HCT116 (cell line): ENCODE measurements around the gene ALG8. TPM values are rescaled to one million over a fixed set of nuclear protein-coding genes. Genes with fewer than 3 reads are reported as not detected.

Source experiments
- ATAC-seq: fragments of 200-7000 bp; cut with Tn5 transposase; 2 replicates; pipeline ENCODE4 v1.9.1; 2020; ENCODE audit warnings: mild to moderate bottlenecking, moderate library complexity
- BruUV-seq: library from RNA; stranded (reverse); fragments of 400-500 nt; replicated peaks from 2 replicates; lab custom pipeline; 2021; lab: Mats Ljungman, UMichigan
- CTCF ChIA-PET: fragments of 300-600 bp; sonication (Branson Sonifier 250); formaldehyde crosslinking; loops from one replicate; lab custom pipeline; 2021; ENCODE audit warnings: antibody characterized with exemption; lab: Charles Lee
- POLR2A ChIA-PET: fragments of 300-600, 350-600 bp; sonication (Branson Sonifier 250); formaldehyde crosslinking; loops from one replicate; lab custom pipeline; 2021; ENCODE audit warnings: antibody characterized with exemption; lab: Charles Lee
- RAD21 ChIA-PET, 2 experiments: fragments of 300-600 bp; sonication (Branson Sonifier 250); formaldehyde crosslinking; loops; one replicate each; lab custom pipeline; 2023; ENCODE audit warnings: low total read pairs in 2 of 2; ENCODE audit not compliant: uncharacterized antibody in 2 of 2, unreplicated experiment in 2 of 2, low non-redundant PET in 1 of 2; lab: Charles Lee
- DNase-seq: peaks from one replicate; pipeline ENCODE4 v3.0.0-alpha.2; 2010; ENCODE audit warnings: low read depth, low spot score
- H2AFZ ChIP-seq: fragments of 200-600 bp; shearing (Covaris generic), sonication (generic); 2 replicates; pipeline ENCODE4 v1.6.1; 2017; ENCODE audit warnings: low read depth, mixed run types, mixed read lengths, antibody characterized with exemption, low read length; ENCODE audit not compliant: poor library complexity, severe bottlenecking
- H3K27ac ChIP-seq: 2 replicates; pipeline ENCODE4 v1.5.1; 2012; ENCODE audit warnings: low read depth, low read length
- H3K27me3 ChIP-seq: fragments of 200-600 bp; sonication (generic); 2 replicates; pipeline ENCODE4 v1.6.1; 2016; ENCODE audit warnings: mixed run types, low read length, mixed read lengths; ENCODE audit not compliant: insufficient read depth
- H3K36me3 ChIP-seq, 2 experiments: fragments of 200-500 bp in 1 of 2; fragments of 200-600 bp in 1 of 2; sonication (Bioruptor generic) in 1 of 2; sonication (generic) in 1 of 2; 2 replicates each; pipeline versions ENCODE4 v1.5.1 to v1.6.1; 2014 to 2016; ENCODE audit warnings: low read length in 2 of 2, inconsistent platforms in 1 of 2, mixed read lengths in 1 of 2, mixed run types in 1 of 2; ENCODE audit not compliant: insufficient read depth in 2 of 2, control insufficient read depth in 1 of 2
- H3K4me1 ChIP-seq, 2 experiments: fragments of 200-600 bp in 1 of 2; sonication (generic) in 1 of 2; 2 replicates each; pipeline versions ENCODE4 v1.5.1 to v1.6.1; 2012 to 2017; ENCODE audit warnings: low read length in 2 of 2, inconsistent platforms in 1 of 2, mild to moderate bottlenecking in 1 of 2, mixed read lengths in 1 of 2, mixed run types in 1 of 2, moderate library complexity in 1 of 2; ENCODE audit not compliant: insufficient read depth in 2 of 2, control insufficient read depth in 1 of 2
- H3K4me2 ChIP-seq: fragments of 200-600 bp; sonication (generic); 2 replicates; pipeline ENCODE4 v1.6.1; 2017; ENCODE audit warnings: mixed run types, low read length, mixed read lengths
- H3K4me3 ChIP-seq, 2 experiments: fragments of 200-600 bp in 1 of 2; sonication (generic) in 1 of 2; replicated peaks in 1 of 2; 2 replicates each; pipeline ENCODE4 v1.5.1; 2011 to 2016; ENCODE audit warnings: low read length in 2 of 2, control low read depth in 1 of 2, low read depth in 1 of 2, mild to moderate bottlenecking in 1 of 2, mixed read lengths in 1 of 2, mixed run types in 1 of 2
- H3K79me2 ChIP-seq: fragments of 200-600 bp; sonication (generic); 2 replicates; pipeline ENCODE4 v1.6.1; 2017; ENCODE audit warnings: mild to moderate bottlenecking, mixed run types, low read length, moderate library complexity, mixed read lengths; ENCODE audit not compliant: insufficient read depth
- H3K9ac ChIP-seq: fragments of 200-600 bp; sonication (generic); 2 replicates; pipeline ENCODE4 v1.6.1; 2016; ENCODE audit warnings: low read length, mixed read lengths
- H3K9me2 ChIP-seq: fragments of 200-600 bp; sonication (generic), shearing (Covaris generic); 2 replicates; pipeline ENCODE4 v1.6.1; 2017; ENCODE audit warnings: mixed run types, mild to moderate bottlenecking, moderate library complexity; ENCODE audit not compliant: insufficient read depth
- H3K9me3 ChIP-seq, 2 experiments: fragments of 200-500 bp in 1 of 2; fragments of 200-600 bp in 1 of 2; sonication (Bioruptor generic) in 1 of 2; sonication (generic) in 1 of 2; 2 replicates each; pipeline ENCODE4 v1.6.1; 2014 to 2017; ENCODE audit warnings: low read length in 2 of 2, mixed read lengths in 2 of 2, inconsistent platforms in 1 of 2, low read depth in 1 of 2, mild to moderate bottlenecking in 1 of 2, mixed run types in 1 of 2, moderate library complexity in 1 of 2; ENCODE audit not compliant: control insufficient read depth in 1 of 2, insufficient read depth in 1 of 2
- H4K20me1 ChIP-seq: fragments of 200-600 bp; sonication (generic), shearing (Covaris generic); 2 replicates; pipeline ENCODE4 v1.6.1; 2017; ENCODE audit warnings: mixed run types, mild to moderate bottlenecking, moderate library complexity; ENCODE audit not compliant: insufficient read depth
- EGR1 ChIP-seq: IDR thresholded peaks from 2 replicates; pipeline ENCODE4 v1.6.1; 2012; ENCODE audit warnings: low read depth
- EZH2phosphoT487 ChIP-seq: fragments of 200-600 bp; IDR thresholded peaks from 2 replicates; pipeline ENCODE4 v1.6.1; 2018; ENCODE audit warnings: antibody characterized with exemption, borderline replicate concordance
- FOSL1 ChIP-seq: IDR thresholded peaks from 2 replicates; pipeline ENCODE4 v1.6.1; 2012; ENCODE audit warnings: low read depth
- JUND ChIP-seq: IDR thresholded peaks from 2 replicates; pipeline ENCODE4 v1.6.1; 2012
- POLR2A ChIP-seq: IDR thresholded peaks from 2 replicates; pipeline ENCODE4 v1.7.0; 2011; ENCODE audit warnings: borderline replicate concordance; ENCODE audit not compliant: insufficient read depth, insufficient read length; ENCODE audit errors: extremely low read depth
- POLR2AphosphoS5 ChIP-seq: IDR thresholded peaks from 2 replicates; pipeline ENCODE4 v1.6.1; 2011; ENCODE audit warnings: mild to moderate bottlenecking, low read depth, low read length, moderate library complexity
- RAD21 ChIP-seq: IDR thresholded peaks from 2 replicates; pipeline ENCODE4 v1.6.1; 2012; ENCODE audit warnings: low read depth, mild to moderate bottlenecking
- YY1 ChIP-seq: IDR thresholded peaks from 2 replicates; pipeline ENCODE4 v1.6.1; 2011; ENCODE audit warnings: low read length, low read depth, moderate library complexity, mild to moderate bottlenecking; ENCODE audit not compliant: insufficient replicate concordance; ENCODE audit errors: extremely low read depth
- ZNF274 ChIP-seq: fragments of 200-500 bp; sonication (Bioruptor generic); IDR thresholded peaks from 2 replicates; pipeline ENCODE4 v1.6.1; 2014; ENCODE audit warnings: mild to moderate bottlenecking, low read depth, low read length, inconsistent platforms
- intact Hi-C: fragments of 100-400 bp; cut with micrococcal nuclease; formaldehyde crosslinking; loops from 2 replicates; pipeline ENCODE4 v1.10.0; 2022
- total RNA-seq: library from RNA; stranded (reverse); gene quantifications from one replicate; pipeline ENCODE4 v1.2.1, GENCODE V29; 2021; ENCODE audit not compliant: unreplicated experiment
- TF ChIP-seq, protein P1 (sequence below): IDR thresholded peaks from 2 replicates; pipeline ENCODE4 v1.6.1; 2012
- TF ChIP-seq, protein P2 (sequence below): IDR thresholded peaks from 2 replicates; pipeline ENCODE4 v1.6.1; 2012; ENCODE audit warnings: low read depth
- TF ChIP-seq, protein P3 (sequence below): IDR thresholded peaks from 2 replicates; pipeline ENCODE4 v1.6.1; 2012

ALG8 gene
- total RNA-seq, 1 experiment from 2014 or later: 50.1 TPM

DNA sequence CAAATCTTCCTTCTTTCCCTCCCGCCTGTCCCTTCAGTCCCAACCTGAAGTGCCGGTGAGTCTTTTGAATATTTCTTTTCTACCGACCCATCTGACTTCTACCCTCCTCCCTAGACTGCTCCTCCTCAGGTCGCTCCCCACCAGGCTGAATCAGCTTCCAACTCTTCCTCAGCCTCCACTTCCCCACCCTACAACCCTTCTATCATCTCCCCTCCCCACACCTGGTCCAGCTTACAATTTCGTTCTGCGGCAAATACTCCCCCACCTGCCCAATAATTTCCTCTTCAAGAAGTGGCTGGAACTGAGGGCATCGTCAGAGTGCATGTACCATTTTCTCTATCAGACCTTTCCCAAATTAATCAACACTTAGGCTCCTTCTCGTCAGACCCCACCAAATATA lies 57.3 kb downstream of the ALG8 start:
- ChIA-PET CTCF (no interaction called here), RAD21 (no interaction called here), POLR2A (no interaction called here)
- no peak overlapping the region for H3K27ac ChIP-seq
- no TSS peak for BruUV-seq
- H3K9me2 ChIP-seq: no peaks in the 10 kb centered on the region
- TF ChIP-seq YY1: no peak
- no peak for TF ChIP-seq EGR1
- TF ChIP-seq, protein P1, sequence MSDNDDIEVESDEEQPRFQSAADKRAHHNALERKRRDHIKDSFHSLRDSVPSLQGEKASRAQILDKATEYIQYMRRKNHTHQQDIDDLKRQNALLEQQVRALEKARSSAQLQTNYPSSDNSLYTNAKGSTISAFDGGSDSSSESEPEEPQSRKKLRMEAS: no peak
- TF ChIP-seq POLR2A: no peak
- TF ChIP-seq, protein P2, sequence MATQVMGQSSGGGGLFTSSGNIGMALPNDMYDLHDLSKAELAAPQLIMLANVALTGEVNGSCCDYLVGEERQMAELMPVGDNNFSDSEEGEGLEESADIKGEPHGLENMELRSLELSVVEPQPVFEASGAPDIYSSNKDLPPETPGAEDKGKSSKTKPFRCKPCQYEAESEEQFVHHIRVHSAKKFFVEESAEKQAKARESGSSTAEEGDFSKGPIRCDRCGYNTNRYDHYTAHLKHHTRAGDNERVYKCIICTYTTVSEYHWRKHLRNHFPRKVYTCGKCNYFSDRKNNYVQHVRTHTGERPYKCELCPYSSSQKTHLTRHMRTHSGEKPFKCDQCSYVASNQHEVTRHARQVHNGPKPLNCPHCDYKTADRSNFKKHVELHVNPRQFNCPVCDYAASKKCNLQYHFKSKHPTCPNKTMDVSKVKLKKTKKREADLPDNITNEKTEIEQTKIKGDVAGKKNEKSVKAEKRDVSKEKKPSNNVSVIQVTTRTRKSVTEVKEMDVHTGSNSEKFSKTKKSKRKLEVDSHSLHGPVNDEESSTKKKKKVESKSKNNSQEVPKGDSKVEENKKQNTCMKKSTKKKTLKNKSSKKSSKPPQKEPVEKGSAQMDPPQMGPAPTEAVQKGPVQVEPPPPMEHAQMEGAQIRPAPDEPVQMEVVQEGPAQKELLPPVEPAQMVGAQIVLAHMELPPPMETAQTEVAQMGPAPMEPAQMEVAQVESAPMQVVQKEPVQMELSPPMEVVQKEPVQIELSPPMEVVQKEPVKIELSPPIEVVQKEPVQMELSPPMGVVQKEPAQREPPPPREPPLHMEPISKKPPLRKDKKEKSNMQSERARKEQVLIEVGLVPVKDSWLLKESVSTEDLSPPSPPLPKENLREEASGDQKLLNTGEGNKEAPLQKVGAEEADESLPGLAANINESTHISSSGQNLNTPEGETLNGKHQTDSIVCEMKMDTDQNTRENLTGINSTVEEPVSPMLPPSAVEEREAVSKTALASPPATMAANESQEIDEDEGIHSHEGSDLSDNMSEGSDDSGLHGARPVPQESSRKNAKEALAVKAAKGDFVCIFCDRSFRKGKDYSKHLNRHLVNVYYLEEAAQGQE: no peak
- TF ChIP-seq EZH2phosphoT487: no peak
- TF ChIP-seq, protein P3, sequence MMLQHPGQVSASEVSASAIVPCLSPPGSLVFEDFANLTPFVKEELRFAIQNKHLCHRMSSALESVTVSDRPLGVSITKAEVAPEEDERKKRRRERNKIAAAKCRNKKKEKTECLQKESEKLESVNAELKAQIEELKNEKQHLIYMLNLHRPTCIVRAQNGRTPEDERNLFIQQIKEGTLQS: no peak
- TF ChIP-seq JUND: no peak
- TF ChIP-seq RAD21: no peak
- TF ChIP-seq FOSL1: no peak
- no peak for TF ChIP-seq ZNF274
- no peak for TF ChIP-seq POLR2AphosphoS5
- H3K4me2 ChIP-seq: no peak overlapping the region
- no peak overlapping the region for H3K9ac ChIP-seq
- peaks cover 0 to 17% of the 10 kb centered on the region in 2 experiments; a peak in 3 of 4 replicates for H3K4me1 ChIP-seq
- no peaks in the 10 kb centered on the region for H3K9me3 ChIP-seq
- no peaks in the 10 kb centered on the region for H3K27me3 ChIP-seq
- DNase-seq (no peak), ATAC-seq (no peak)
- peaks cover 26% of the 10 kb centered on the region for H3K79me2 ChIP-seq
- H4K20me1 ChIP-seq: no peaks in the 10 kb centered on the region
- H2AFZ ChIP-seq: no peak overlapping the region
- no peak overlapping the region for H3K4me3 ChIP-seq
- no peaks in the 10 kb centered on the region for H3K36me3 ChIP-seq
- intact Hi-C loops: no loop called here
